Measurements from ENCODE around the gene MAJIN.

GRCh38 chr11:64893194-64894069 is 78.5 kb downstream of the MAJIN start:
- no peak for TF ChIP-seq POLR2A (IDR thresholded peaks at IDR 0.05)
- no peak for TF ChIP-seq CTCF (IDR thresholded peaks at IDR 0.05)
